ENCODE data around the gene DNAH2. TPM values are rescaled to one million over a fixed set of nuclear protein-coding genes. Genes with fewer than 3 reads are reported as not detected.

Gene DNAH2
- total RNA-seq, 1 donor = under 0.01 TPM

DNA sequence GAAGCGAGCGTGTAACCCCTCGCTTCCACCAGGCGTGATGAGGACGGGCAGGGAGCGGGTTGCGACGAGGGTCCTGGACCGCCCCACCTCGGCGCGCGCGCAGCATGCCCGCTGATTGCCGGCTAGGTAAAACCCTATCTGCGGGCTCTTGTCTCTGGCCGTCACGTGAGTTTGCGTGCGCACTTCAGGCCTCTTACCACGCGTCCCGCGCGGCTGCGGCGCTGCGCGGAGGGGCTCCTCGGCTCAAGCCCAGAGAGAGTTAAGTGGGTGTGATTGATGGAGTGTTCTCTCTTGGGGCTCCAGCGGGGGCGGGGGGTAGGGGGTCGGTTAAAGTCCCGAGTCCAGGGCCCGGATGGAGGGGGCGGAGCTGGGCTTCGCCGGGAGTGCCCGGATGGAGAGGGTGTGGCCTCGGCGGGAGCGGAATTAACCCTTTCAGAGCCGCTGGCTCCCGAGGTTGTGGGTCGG lies 124.4 kb downstream of the DNAH2 start:
- Histone ChIP-seq H3K4me1 (ENCODE audit: insufficient read depth, low read length) (peaks cover 47% of the 10 kb centered on the region), H3K27ac (ENCODE audit: low read depth, low read length) (peak overlapping the region; percentile 99), H3K36me3 (ENCODE audit: insufficient read depth, low read length) (peaks cover 9% of the 10 kb centered on the region), H4K20me1 (ENCODE audit: insufficient read depth, low read length) (peaks cover 36% of the 10 kb centered on the region), H3K9me3 (ENCODE audit: low read depth, low read length) (no peaks in the 10 kb centered on the region), H2AFZ (ENCODE audit: low read length) (peak overlapping the region; percentile 70), H3K4me2 (ENCODE audit: insufficient read depth, low read length) (peak overlapping the region; percentile 97), H3K27me3 (ENCODE audit: insufficient read depth, low read length) (no peaks in the 10 kb centered on the region), H3K79me2 (ENCODE audit: insufficient read depth, low read length) (peaks cover 37% of the 10 kb centered on the region), H3K4me3 (ENCODE audit: insufficient read depth, low read length) (peak overlapping the region; percentile 81)
- TF ChIP-seq, protein P1, sequence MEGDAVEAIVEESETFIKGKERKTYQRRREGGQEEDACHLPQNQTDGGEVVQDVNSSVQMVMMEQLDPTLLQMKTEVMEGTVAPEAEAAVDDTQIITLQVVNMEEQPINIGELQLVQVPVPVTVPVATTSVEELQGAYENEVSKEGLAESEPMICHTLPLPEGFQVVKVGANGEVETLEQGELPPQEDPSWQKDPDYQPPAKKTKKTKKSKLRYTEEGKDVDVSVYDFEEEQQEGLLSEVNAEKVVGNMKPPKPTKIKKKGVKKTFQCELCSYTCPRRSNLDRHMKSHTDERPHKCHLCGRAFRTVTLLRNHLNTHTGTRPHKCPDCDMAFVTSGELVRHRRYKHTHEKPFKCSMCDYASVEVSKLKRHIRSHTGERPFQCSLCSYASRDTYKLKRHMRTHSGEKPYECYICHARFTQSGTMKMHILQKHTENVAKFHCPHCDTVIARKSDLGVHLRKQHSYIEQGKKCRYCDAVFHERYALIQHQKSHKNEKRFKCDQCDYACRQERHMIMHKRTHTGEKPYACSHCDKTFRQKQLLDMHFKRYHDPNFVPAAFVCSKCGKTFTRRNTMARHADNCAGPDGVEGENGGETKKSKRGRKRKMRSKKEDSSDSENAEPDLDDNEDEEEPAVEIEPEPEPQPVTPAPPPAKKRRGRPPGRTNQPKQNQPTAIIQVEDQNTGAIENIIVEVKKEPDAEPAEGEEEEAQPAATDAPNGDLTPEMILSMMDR (IDR thresholded peaks at IDR 0.05; ENCODE audit: extremely low read depth, low read depth, low read length) = no peak
- DNase-seq (ENCODE audit: insufficient read length, low spot score, missing footprints) = peak; percentile 97

DNA sequence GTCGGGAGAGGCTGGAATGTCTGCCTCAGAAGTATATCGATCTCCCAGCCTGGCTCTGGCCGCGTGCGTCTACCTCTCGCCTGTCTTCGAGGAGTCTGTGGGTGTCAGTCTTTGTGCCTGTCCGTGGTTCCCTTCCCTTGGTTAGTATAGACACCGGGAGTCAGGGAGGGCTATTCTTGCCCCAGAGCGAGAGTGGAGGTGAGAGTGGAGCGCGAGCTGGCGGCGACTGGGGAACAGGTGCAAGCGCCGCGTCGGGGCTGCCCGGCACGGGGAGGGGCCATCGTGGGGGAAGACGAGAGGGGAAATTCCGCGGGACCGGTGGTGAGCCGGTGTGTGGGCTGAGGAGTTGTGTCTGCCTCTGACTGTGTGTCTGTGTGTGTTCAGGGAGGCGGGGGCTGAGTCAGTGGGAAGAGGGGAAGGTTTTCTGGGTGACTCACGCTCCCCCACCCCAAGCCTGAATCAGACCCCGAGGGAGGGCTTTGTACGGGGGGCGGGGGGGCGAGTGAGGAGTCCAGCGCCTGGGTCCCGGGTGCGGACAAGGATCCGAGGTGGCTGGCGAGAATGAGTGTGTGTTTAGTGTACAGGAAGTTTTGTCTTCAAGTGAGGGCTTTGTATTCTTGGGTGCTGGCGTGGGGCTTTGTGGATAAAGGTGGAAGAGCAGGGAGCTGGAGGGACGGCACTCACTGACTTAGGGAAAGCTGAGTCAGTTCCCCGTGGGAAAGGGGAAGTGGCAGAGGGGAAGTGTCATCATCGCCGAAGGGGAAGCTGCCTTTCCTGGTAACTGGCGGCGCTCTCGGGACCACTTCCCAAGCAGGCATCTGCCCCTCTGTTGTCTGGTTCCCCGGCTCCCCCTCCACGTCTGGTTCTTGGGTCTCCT lies 125.1 kb downstream of the DNAH2 start:
- peak; percentile 98 for DNase-seq (ENCODE audit: insufficient read length, low spot score, missing footprints)
- Histone ChIP-seq H3K27me3 (ENCODE audit: insufficient read depth, low read length) (no peaks in the 10 kb centered on the region), H4K20me1 (ENCODE audit: insufficient read depth, low read length) (peaks cover 36% of the 10 kb centered on the region), H2AFZ (ENCODE audit: low read length) (peak overlapping the region; percentile 57), H3K4me1 (ENCODE audit: insufficient read depth, low read length) (peaks cover 40% of the 10 kb centered on the region), H3K36me3 (ENCODE audit: insufficient read depth, low read length) (peaks cover 9% of the 10 kb centered on the region), H3K79me2 (ENCODE audit: insufficient read depth, low read length) (peaks cover 37% of the 10 kb centered on the region), H3K9me3 (ENCODE audit: low read depth, low read length) (no peaks in the 10 kb centered on the region), H3K27ac (ENCODE audit: low read depth, low read length) (peak overlapping the region; percentile 99), H3K4me3 (ENCODE audit: insufficient read depth, low read length) (peak overlapping the region; percentile 81), H3K4me2 (ENCODE audit: insufficient read depth, low read length) (peak overlapping the region; percentile 97)
- TF ChIP-seq, protein P1 (IDR thresholded peaks at IDR 0.05; ENCODE audit: extremely low read depth, low read depth, low read length) = no peak

DNA sequence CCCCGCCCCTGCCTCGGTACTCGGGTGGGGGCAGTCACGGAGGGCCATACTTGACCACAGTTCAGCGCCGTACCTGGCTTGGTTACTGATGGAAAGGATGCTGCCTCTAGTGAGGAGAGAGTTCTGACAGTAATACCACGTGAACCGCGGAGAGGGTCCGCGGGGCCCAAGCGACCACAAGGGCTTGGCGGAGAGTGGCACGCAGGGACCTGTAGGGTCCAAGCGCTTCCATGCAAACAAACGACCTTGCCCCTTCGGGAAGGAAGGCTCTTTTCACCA lies 125.7 kb downstream of the DNAH2 start:
- peak; percentile 60 for DNase-seq (ENCODE audit: insufficient read length, low spot score, missing footprints)
- Histone ChIP-seq H3K27me3 (ENCODE audit: insufficient read depth, low read length) (no peaks in the 10 kb centered on the region), H4K20me1 (ENCODE audit: insufficient read depth, low read length) (peaks cover 36% of the 10 kb centered on the region), H3K79me2 (ENCODE audit: insufficient read depth, low read length) (peaks cover 37% of the 10 kb centered on the region), H3K4me2 (ENCODE audit: insufficient read depth, low read length) (peak overlapping the region; percentile 97), H3K27ac (ENCODE audit: low read depth, low read length) (peak overlapping the region; percentile 99), H3K36me3 (ENCODE audit: insufficient read depth, low read length) (peaks cover 12% of the 10 kb centered on the region), H3K4me1 (ENCODE audit: insufficient read depth, low read length) (peaks cover 37% of the 10 kb centered on the region), H3K9me3 (ENCODE audit: low read depth, low read length) (no peaks in the 10 kb centered on the region), H3K4me3 (ENCODE audit: insufficient read depth, low read length) (peak overlapping the region; percentile 81), H2AFZ (ENCODE audit: low read length) (peak overlapping the region; percentile 57)
- TF ChIP-seq, protein P1 (IDR thresholded peaks at IDR 0.05; ENCODE audit: extremely low read depth, low read depth, low read length) = no peak

DNA sequence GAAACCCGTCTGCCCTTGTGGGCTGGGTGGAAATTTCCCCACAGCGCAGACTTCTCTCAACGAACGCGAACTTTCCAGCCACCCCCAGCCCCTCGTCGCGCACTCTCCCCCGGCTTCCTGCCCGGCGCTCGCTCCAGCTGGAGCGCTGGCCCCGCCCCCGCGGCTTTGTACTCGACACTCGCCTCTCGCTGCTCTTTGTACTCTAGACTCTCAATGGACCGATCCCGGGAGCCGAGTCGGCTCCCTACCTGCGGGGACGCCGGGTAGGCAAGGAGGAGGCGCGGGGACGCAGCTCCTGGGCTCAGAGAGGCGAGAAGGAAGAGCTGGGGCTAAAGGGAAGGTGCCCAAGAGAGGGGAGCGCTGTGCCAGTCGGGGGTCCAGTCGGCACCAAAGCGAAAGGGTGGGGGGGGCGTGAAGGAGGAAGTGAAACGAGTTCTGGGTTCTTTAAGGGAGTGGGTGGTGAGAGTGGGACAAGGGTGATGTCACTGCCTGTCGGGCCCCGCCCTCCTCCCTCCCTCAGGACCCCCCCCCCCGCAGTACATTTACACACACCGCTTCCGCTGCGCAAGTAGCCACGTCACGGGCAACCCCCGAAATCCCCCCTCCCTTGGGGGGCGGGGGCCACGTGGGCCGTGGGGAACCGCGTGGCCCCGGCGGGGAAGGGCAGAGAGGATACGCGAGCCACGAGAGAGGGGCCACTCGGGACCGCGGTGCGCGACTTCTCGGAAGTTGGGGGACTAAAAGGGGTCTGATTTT lies 126.2 kb downstream of the DNAH2 start:
- Histone ChIP-seq H4K20me1 (ENCODE audit: insufficient read depth, low read length) (peaks cover 32% of the 10 kb centered on the region), H3K4me3 (ENCODE audit: insufficient read depth, low read length) (peak overlapping the region; percentile 81), H3K27ac (ENCODE audit: low read depth, low read length) (peak overlapping the region; percentile 99), H3K27me3 (ENCODE audit: insufficient read depth, low read length) (no peaks in the 10 kb centered on the region), H3K9me3 (ENCODE audit: low read depth, low read length) (no peaks in the 10 kb centered on the region), H3K36me3 (ENCODE audit: insufficient read depth, low read length) (peaks cover 14% of the 10 kb centered on the region), H2AFZ (ENCODE audit: low read length) (peak overlapping the region; percentile 64), H3K79me2 (ENCODE audit: insufficient read depth, low read length) (peaks cover 34% of the 10 kb centered on the region), H3K4me2 (ENCODE audit: insufficient read depth, low read length) (peak overlapping the region; percentile 97), H3K4me1 (ENCODE audit: insufficient read depth, low read length) (peaks cover 33% of the 10 kb centered on the region)
- DNase-seq (ENCODE audit: insufficient read length, low spot score, missing footprints) = peak; percentile 99
- TF ChIP-seq, protein P1 (IDR thresholded peaks at IDR 0.05; ENCODE audit: extremely low read depth, low read depth, low read length) = no peak

Data from osteoblast (primary cell).